Myocyte (in vitro differentiated cells): ENCODE data around the gene AIG1. TPM values are rescaled to one million over a fixed set of nuclear protein-coding genes. Genes with fewer than 3 reads are reported as not detected.
"Not testable (repeated sequence)": the region's sequence is repeated elsewhere in the genome, so short reads cannot be mapped to it uniquely, and the experiment has no call there.

ENCODE experiments used
- DNase-seq: peaks from one replicate; pipeline ENCODE4 v3.0.0-alpha.2; 2012; ENCODE audit warnings: low read depth
- total RNA-seq: library from RNA; depleted of rRNA; stranded (reverse); fragments of >200 nt; gene quantifications from 2 replicates; pipeline ENCODE4 v1.2.3, GENCODE V29; 2014

Gene AIG1
- total RNA-seq, 1 donor from 2014 or later: 82.6 TPM

GRCh38 chr6:143055891-143056290 lies 4.8 kb upstream of the AIG1 start:
- DNase-seq: no peak

DNA sequence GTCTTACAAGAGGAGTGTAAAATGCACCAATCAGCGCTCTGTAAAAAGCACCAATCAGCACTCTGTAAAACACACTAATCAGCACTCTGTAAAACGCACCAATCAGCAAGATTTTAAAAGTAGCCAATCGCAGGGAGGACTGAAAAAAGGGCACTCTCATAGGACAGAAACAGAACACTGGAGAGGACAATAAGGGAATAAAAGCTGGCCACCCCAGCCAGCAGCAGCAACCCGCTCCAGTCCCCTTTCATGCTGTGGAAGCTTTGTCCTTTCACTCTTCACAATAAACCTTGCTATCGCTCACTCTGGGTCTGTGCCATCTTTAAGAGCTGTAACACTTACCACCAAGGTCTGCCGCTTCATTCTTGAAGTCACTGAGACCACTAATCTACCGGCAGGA lies 1.7 kb upstream of the AIG1 start:
- peak; percentile 58 for DNase-seq

DNA sequence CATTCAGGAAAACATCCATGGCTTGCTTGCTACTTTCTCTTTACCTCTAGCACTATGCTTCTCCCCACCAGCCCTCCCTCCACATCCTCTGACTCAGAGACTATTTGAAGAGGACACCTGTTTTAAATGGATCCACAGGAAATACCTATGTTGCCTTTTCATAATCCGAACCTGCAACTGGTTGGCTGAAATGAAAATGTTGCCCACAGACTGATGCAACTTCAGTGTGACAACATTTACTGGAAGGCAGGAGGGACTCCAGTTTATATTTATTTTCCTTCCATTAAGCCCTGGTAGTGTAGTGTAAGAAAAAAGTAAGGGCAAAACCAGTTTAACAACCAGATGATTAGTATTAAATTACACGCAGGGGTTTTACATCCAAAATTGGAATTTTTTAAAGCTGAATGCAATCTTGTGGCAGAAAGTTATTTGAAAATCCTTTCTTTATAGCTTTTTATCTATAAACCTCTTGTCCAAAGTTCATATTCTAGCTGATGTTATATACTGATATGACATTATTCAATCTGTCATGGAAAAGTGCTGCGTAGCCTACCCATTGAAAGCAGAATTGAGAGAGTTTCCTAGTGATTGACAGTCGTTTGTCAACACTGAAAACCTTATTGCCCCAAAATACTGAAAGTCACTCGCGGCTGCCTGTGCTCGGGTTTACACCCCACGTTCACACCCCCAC lies 881 bp upstream of the AIG1 start:
- peak; percentile 95 for DNase-seq

DNA sequence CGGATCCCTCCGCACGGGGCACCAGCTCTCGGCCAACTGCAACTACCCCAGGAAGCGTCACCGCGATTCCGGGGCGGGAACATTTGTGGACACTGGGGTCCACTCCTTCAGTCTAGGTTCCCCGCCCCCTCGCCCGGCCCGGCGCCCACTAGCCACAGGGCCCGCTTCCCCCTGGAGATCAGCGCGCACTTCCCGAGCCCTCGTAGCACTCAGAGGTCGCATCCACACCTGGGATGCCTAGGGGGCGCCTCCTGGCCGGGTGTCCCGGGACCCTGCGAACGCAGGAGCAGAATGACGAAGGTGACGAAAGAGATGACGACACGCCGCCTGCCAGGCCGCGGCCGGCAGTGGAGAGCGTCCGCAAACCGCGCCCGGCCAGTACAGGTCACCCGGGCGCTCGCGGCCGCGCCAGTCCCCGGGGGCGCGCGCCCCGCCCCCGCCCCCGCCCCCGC lies 309 bp upstream of the AIG1 start:
- DNase-seq: peak; percentile 92

DNA sequence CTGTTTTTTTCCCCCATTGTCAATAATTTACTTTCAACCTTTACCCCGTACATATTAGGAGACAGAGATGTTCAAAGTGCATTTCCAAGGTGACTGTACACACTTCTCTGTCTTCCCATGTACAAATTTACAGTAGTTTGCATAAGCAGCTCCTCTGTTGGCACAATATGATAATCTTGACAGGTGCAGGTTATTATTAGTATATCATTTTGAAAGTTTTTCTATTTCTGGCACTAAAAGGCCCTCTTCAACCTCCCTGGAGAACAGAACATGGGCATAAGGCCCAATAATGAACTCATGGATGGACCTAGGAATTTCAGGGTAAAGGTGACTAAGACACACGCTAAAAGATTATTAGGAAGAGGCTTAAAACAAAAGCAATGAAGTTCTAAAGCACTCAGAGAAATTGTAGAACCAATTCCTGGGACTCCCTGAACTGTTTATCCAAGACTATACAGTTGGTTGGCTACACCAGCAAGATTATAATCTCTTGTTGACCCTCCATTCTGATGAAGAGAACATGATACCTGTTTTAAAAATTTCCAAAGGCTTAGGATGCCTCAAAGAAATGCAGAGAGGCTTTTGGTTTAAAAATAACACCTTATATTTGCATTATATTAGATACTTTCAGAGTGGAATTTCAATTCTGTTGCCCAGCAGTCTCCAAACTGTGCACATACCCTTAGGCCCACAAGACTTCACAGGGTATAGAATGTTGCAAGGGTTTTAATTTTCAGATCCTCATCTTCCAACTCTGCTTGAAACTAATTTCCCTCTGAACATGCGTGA lies 1.1 kb downstream of the AIG1 start:
- peak; percentile 82 for DNase-seq

- no peak for DNase-seq
Observed at GRCh38 chr6:143062551-143062950, 1.9 kb downstream of the AIG1 start.

DNA sequence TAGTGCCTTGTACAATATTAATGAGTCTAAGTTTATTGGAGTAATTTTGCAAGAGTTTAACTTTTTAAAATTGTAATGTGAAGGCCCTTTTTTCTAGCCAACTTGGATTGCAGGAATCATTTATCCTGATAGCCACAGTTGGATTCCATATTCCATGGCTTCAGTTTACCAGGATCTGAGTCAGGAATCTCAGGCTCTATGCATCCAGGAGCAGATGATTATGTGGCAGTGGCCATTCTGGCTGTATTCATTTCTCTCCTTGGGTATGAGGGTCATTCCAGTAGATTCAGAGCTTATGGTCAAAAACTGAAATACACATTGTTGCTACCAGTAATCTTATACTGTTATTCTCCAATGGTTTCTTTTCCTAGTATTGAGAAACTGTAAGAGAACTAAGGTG lies 2.9 kb downstream of the AIG1 start:
- DNase-seq: peak; percentile 26

DNA sequence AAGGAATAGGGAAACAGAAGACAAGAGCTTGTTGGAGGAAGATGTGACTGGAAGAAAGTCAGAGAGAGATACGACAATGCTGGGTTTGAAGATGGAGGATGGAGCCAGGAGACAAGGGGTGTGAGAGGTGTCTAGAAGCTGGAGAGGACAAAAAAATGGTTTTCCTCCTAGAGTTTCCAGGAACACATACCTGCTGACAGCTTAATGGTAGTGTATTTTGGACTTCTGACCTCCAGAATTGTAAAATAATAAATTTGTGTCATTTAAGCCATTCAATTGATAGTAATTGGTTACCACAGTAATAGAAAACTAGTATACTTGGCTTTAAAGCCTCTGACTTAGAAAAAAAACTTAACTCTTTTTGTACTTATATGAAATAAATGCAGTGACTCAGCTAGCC lies 3.6 kb downstream of the AIG1 start:
- no peak for DNase-seq

GRCh38 chr6:143064951-143065683 lies 4.4 kb downstream of the AIG1 start:
- no peak for DNase-seq

DNA sequence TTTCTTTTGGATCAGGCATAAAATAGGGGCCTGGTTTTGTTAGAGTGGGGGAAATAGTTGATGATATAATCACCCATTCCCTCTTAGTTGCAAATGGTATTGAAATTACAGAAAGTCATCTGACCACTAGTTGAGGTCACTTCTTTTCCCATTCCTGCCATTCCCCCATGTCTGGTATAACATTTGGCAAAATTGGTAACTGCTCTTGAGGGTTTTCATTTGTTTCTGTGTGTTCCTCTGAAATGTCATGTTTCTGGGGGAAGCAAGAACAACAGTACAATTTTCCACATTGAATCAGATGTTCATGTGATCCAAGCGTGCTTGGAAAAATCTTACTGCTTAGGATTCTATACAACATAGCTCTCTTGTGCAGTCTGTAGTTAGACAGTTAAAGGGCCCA lies 7.3 kb downstream of the AIG1 start:
- DNase-seq: no peak

GRCh38 chr6:143074101-143074500 lies 13.4 kb downstream of the AIG1 start:
- no peak for DNase-seq

DNA sequence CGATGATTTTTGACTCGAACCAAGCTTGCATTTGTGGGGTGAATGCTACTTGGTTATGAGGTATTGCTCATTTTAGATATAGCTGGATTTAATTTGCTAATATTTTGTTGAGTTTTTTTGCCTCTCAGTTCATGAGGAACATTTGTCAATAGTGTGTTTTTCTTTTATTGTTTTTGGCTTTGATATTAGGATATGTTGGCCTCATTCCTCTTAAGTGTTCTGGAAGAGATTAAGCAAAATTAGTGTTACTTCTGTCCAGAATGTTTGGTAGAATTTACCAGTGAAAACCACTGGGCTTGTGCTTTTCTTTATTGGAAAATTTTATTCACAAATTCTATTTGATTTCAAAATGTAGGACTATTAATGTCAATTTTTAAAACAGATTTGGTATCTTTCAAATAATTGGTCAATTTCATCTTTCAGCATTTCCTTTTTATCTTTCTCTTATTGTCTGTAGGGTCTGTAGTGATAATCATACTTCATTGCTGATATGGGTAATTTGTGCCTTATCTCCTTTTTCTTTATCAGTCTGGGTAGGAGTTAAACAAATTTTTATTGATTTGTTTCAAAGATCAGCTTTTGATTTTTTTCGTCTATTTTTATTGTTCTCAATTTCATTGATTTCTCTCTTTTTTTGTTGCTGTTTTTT lies 14.1 kb downstream of the AIG1 start:
- DNase-seq: no peak

GRCh38 chr6:143078468-143079324 lies 18.0 kb downstream of the AIG1 start:
- DNase-seq: no peak

DNA sequence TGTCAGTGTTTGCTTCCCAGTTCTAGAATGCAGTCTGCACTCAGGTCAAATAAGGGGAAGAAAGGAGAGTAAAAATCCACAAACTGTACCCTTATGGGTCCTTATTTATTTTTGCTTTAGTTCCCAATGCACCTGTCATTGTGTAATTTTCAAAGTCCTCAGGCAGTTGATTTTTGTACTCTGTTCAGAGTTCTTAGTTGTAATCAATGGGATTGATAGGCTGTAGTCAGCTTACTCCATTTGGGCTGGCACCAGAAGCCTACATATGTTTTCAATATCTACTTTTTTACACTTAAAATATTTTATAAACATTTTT lies 18.6 kb downstream of the AIG1 start:
- DNase-seq: no peak

DNA sequence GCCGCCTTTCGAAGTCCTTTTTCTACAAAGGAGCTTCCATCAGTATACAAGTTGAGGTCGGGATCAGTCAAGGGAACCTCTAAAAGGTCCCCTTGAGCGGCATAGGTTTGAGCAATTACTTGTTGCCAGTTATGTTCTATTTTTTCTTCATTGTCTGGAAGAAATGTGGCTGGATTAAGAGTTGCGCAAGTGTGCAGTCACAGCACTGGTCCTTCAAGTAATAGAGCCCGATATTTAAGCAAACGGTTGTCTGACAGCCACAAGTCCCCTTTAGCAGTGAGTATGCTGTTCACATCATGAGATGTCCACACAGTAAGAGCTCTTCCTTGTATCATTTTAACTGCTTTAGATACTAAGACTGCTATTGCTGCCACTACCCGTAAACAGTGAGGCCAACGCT lies 21.6 kb downstream of the AIG1 start:
- DNase-seq: not testable (repeated sequence)

DNA sequence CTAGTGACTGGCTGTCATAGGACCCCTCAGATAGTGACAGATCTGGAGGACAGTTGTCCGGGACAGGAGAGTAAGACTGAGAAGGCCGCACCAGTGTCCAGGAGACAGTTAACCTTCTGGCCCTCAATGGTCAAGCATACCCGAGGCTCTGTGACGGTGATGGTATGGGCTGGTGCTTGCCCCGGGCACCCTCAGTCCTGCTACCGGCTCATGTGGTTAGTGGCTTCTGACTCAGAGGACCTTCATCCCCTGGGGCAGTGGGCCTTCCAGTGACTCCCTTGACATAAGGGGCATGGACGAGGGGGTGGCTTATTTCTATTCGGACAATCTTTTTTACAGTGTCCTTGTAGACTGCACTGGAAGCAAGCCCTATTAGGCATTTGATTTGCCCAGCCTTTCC lies 23.3 kb downstream of the AIG1 start:
- not testable (repeated sequence) for DNase-seq

GRCh38 chr6:143087335-143087734 lies 26.6 kb downstream of the AIG1 start:
- DNase-seq: not testable (repeated sequence)

GRCh38 chr6:143087856-143088255 lies 27.2 kb downstream of the AIG1 start:
- no peak for DNase-seq

GRCh38 chr6:143090314-143091044 lies 29.8 kb downstream of the AIG1 start:
- no peak for DNase-seq

- no peak for DNase-seq
Observed at GRCh38 chr6:143092768-143093167, 32.1 kb downstream of the AIG1 start.
